ENCODE results near the gene OR6Y1.

The OR6Y1 gene

DNA sequence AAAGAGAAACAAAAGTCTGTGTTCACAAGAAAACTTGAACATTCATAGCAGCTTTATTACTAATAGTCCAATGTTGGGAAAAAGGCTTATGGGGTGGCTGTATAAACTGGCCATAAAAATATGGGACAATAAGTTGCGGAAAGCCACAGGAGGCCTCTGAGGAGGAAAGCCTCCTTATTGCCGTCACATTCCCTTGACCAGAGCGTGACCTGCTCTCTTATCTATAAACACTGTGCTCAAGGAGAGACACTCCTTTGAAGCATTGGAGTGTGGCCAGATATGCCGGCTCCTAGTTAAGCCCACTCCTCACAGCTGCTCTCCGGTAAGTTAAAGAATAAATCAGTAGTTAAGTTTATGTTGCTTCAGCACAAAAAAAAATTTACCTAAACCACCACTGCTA, 19.7 kb downstream of the OR6Y1 start:
- no peak for DNase-seq
- no peak overlapping the region for H3K4me3 ChIP-seq (ENCODE audit: control insufficient read depth in 1 of 7, extremely low read depth in 1 of 7, insufficient read depth in 4 of 7, low read depth in 2 of 7, low read length in 6 of 7)

DNA sequence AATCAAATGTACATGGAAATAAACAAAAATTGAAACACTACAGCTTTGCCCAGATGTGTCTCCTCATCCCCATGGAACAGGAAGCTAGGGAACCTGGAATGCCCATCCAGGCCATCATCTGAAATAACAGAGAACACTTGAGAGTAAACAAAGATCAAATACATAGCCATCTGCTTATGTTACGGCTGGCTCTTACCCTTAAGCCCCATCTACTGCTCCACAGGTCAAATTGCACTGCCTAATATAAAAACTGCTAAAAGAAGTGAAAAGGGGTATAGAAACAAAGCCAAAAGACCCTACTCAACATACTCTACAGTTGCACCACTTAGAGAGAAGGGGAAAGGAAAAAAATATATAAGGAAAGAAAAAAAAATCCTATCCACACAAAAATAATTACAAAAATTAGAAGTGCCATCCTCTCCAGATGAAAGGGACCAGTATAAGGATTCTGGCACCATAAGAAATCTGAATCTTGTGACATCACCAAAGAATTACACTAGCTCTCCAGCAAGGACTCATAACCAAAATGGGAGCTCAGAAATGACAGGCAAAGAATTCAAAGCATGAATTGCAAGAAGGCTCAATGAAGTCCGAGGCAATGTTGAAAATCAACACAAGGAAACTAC, 26.9 kb downstream of the OR6Y1 start:
- H3K4me1 ChIP-seq (ENCODE audit: control extremely low read depth in 1 of 4, control insufficient read depth in 4 of 4, insufficient read depth in 4 of 4, low read length in 3 of 4) = no peaks in the 10 kb centered on the region
- CTCF ChIA-PET = interaction anchor here (0.9 kb wide), 1 partner anchor 198 kb away, joined by 5 read pairs; no protein-coding TSS in a partner anchor
- WGBS (ENCODE audit: insufficient coverage) = no CpG with 5 or more reads among the region's 2 CpGs
- no peak overlapping the region for H3K27ac ChIP-seq (ENCODE audit: insufficient read depth in 1 of 2, low read depth in 1 of 2, low read length in 2 of 2, poor library complexity in 1 of 2, severe bottlenecking in 2 of 2)
- H3K9me3 ChIP-seq (ENCODE audit: control extremely low read depth in 1 of 5, control insufficient read depth in 4 of 5, insufficient read depth in 2 of 5, low read depth in 1 of 5, low read length in 4 of 5) = peaks cover 0 to 2% (median 0%) of the 10 kb centered on the region in 5 experiments
- no peak for DNase-seq
- POLR2A ChIA-PET = no interaction called here
- no peak overlapping the region for H3K4me3 ChIP-seq (ENCODE audit: control insufficient read depth in 1 of 7, extremely low read depth in 1 of 7, insufficient read depth in 4 of 7, low read depth in 2 of 7, low read length in 6 of 7)
- peaks cover 0 to 9% (median 0%) of the 10 kb centered on the region in 5 experiments for H3K27me3 ChIP-seq (replicated peaks in 2 of 5; ENCODE audit: control insufficient read depth in 4 of 5, insufficient read depth in 5 of 5, low read length in 4 of 5)
- no peaks in the 10 kb centered on the region for H3K36me3 ChIP-seq (ENCODE audit: control insufficient read depth in 4 of 4, insufficient read depth in 4 of 4, low read length in 3 of 4)

More for the DNA sequence above, 19.7 kb downstream of the OR6Y1 start:
- ChIA-PET CTCF (no interaction called here), POLR2A (no interaction called here)
- Histone ChIP-seq H3K27me3 (replicated peaks in 2 of 5; ENCODE audit: control insufficient read depth in 4 of 5, insufficient read depth in 5 of 5, low read length in 4 of 5) (peaks cover 0 to 6% (median 0%) of the 10 kb centered on the region in 5 experiments), H3K27ac (ENCODE audit: insufficient read depth in 1 of 2, low read depth in 1 of 2, low read length in 2 of 2, poor library complexity in 1 of 2, severe bottlenecking in 2 of 2) (no peak overlapping the region), H3K36me3 (ENCODE audit: control insufficient read depth in 4 of 4, insufficient read depth in 4 of 4, low read length in 3 of 4) (no peaks in the 10 kb centered on the region), H3K4me1 (ENCODE audit: control extremely low read depth in 1 of 4, control insufficient read depth in 4 of 4, insufficient read depth in 4 of 4, low read length in 3 of 4) (no peaks in the 10 kb centered on the region), H3K9me3 (ENCODE audit: control extremely low read depth in 1 of 5, control insufficient read depth in 4 of 5, insufficient read depth in 2 of 5, low read depth in 1 of 5, low read length in 4 of 5) (no peaks in the 10 kb centered on the region)
- WGBS (ENCODE audit: insufficient coverage) = 95% methylated on average over 2 of the region's 5 CpGs

DNA sequence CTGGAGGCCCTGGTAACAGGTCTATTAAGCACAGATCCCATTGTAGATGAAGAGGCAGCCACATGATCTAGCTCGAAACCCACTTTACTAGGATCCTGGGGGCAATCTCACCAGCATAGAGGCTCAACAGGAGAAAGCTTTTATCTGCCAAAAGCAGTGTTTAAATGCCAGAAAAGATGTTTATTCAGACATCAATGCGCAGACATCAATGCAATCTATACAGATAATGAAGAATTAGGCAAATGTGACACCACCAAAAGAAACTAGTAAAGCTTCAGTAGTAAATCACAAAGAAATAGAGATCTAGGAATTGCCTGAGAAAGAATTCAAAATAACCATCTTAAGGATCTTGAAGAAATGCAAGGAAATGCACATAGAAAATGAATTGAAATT, 32.5 kb downstream of the OR6Y1 start:
- no peak overlapping the region for H3K4me3 ChIP-seq (ENCODE audit: control insufficient read depth in 1 of 7, extremely low read depth in 1 of 7, insufficient read depth in 4 of 7, low read depth in 2 of 7, low read length in 6 of 7)
- H3K9me3 ChIP-seq (ENCODE audit: control extremely low read depth in 1 of 5, control insufficient read depth in 4 of 5, insufficient read depth in 2 of 5, low read depth in 1 of 5, low read length in 4 of 5) = peaks cover 0 to 1% (median 0%) of the 10 kb centered on the region in 5 experiments
- no peak for DNase-seq
- H3K27ac ChIP-seq (ENCODE audit: insufficient read depth in 1 of 2, low read depth in 1 of 2, low read length in 2 of 2, poor library complexity in 1 of 2, severe bottlenecking in 2 of 2) = no peak overlapping the region
- no peaks in the 10 kb centered on the region for H3K36me3 ChIP-seq (ENCODE audit: control insufficient read depth in 4 of 4, insufficient read depth in 4 of 4, low read length in 3 of 4)
- WGBS (ENCODE audit: insufficient coverage) = 100% methylated on average over 1 of the region's 2 CpGs
- CTCF ChIA-PET = no interaction called here
- POLR2A ChIA-PET = no interaction called here
- no peaks in the 10 kb centered on the region for H3K4me1 ChIP-seq (ENCODE audit: control extremely low read depth in 1 of 4, control insufficient read depth in 4 of 4, insufficient read depth in 4 of 4, low read length in 3 of 4)
- peaks cover 0 to 11% (median 0%) of the 10 kb centered on the region in 5 experiments for H3K27me3 ChIP-seq (replicated peaks in 2 of 5; ENCODE audit: control insufficient read depth in 4 of 5, insufficient read depth in 5 of 5, low read length in 4 of 5)

DNA sequence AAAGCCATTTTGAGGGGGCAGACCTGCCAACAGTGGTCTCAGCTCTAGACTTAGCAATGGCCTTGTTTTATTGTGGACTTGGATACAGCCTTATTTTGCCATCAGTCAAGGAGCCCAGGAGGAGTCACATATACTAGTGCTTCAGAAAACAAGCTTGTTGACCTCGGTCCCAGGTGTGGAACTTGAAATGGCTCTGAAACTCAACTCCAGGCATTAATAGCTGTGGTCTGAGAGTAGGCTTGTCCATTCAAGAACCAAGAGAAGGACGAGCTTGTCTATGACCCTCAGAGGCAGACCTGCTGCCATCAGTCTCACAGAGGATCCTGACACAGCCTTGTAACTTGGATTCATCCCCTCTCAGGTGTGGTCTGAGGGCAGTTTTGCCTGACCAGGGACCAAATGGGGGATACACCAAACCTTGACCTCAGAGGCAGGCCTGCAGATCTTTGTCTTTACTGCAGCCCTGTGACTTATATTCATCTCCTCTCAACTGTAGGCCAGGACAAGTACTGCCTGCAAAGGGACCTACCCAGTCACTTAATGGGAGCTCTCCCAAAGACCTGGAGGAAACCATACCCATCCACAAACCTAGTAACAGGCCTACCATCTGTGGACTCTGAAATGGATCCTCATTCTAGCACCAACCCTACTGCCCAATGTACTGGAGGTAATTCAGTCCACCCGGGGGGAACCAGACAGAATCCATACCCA, 33.1 kb downstream of the OR6Y1 start:
- Histone ChIP-seq H3K9me3 (ENCODE audit: control extremely low read depth in 1 of 5, control insufficient read depth in 4 of 5, insufficient read depth in 2 of 5, low read depth in 1 of 5, low read length in 4 of 5) (peaks cover 0 to 1% (median 0%) of the 10 kb centered on the region in 5 experiments), H3K27ac (ENCODE audit: insufficient read depth in 1 of 2, low read depth in 1 of 2, low read length in 2 of 2, poor library complexity in 1 of 2, severe bottlenecking in 2 of 2) (no peak overlapping the region), H3K36me3 (ENCODE audit: control insufficient read depth in 4 of 4, insufficient read depth in 4 of 4, low read length in 3 of 4) (no peaks in the 10 kb centered on the region), H3K27me3 (replicated peaks in 2 of 5; ENCODE audit: control insufficient read depth in 4 of 5, insufficient read depth in 5 of 5, low read length in 4 of 5) (peaks cover 0 to 11% (median 0%) of the 10 kb centered on the region in 5 experiments), H3K4me1 (ENCODE audit: control extremely low read depth in 1 of 4, control insufficient read depth in 4 of 4, insufficient read depth in 4 of 4, low read length in 3 of 4) (no peaks in the 10 kb centered on the region), H3K4me3 (ENCODE audit: control insufficient read depth in 1 of 7, extremely low read depth in 1 of 7, insufficient read depth in 4 of 7, low read depth in 2 of 7, low read length in 6 of 7) (no peak overlapping the region)
- ChIA-PET CTCF (no interaction called here), POLR2A (no interaction called here)
- WGBS (ENCODE audit: insufficient coverage) = 93% methylated on average over 3 of the region's 3 CpGs
- no peak for DNase-seq

DNA sequence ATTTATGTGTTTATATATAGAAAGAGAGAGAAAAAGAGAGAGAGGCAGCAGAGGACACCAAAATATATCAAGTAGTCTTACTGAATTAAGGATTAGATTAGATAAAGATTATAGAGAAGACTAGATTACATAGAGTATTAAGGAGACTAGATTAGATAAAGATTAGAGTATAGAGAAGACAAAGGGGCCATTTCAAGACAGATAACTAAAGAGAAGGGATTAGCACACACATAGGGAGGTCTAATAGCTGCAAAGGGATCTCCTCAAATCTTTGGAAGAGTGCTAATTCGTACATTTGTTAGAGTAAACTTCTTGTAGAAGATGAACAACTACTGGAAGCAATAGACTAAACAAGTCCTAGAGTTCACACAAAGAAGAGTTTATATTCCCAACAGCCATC, 34.2 kb downstream of the OR6Y1 start:
- DNase-seq = no peak
- CTCF ChIA-PET = interaction anchor here (1.0 kb wide), 1 partner anchor 315 kb away, joined by 3 read pairs; no protein-coding TSS in a partner anchor
- WGBS (ENCODE audit: insufficient coverage) = no CpG with 5 or more reads among the region's 1 CpG
- POLR2A ChIA-PET = no interaction called here
- peaks cover 0 to under 1% (median 0%) of the 10 kb centered on the region in 5 experiments for H3K9me3 ChIP-seq (ENCODE audit: control extremely low read depth in 1 of 5, control insufficient read depth in 4 of 5, insufficient read depth in 2 of 5, low read depth in 1 of 5, low read length in 4 of 5)
- peaks cover 0 to 15% (median 0%) of the 10 kb centered on the region in 5 experiments for H3K27me3 ChIP-seq (replicated peaks in 2 of 5; ENCODE audit: control insufficient read depth in 4 of 5, insufficient read depth in 5 of 5, low read length in 4 of 5)
- no peaks in the 10 kb centered on the region for H3K36me3 ChIP-seq (ENCODE audit: control insufficient read depth in 4 of 4, insufficient read depth in 4 of 4, low read length in 3 of 4)
- H3K4me3 ChIP-seq (ENCODE audit: control insufficient read depth in 1 of 7, extremely low read depth in 1 of 7, insufficient read depth in 4 of 7, low read depth in 2 of 7, low read length in 6 of 7) = no peak overlapping the region
- H3K27ac ChIP-seq (ENCODE audit: insufficient read depth in 1 of 2, low read depth in 1 of 2, low read length in 2 of 2, poor library complexity in 1 of 2, severe bottlenecking in 2 of 2) = no peak overlapping the region
- H3K4me1 ChIP-seq (ENCODE audit: control extremely low read depth in 1 of 4, control insufficient read depth in 4 of 4, insufficient read depth in 4 of 4, low read length in 3 of 4) = no peaks in the 10 kb centered on the region

DNA sequence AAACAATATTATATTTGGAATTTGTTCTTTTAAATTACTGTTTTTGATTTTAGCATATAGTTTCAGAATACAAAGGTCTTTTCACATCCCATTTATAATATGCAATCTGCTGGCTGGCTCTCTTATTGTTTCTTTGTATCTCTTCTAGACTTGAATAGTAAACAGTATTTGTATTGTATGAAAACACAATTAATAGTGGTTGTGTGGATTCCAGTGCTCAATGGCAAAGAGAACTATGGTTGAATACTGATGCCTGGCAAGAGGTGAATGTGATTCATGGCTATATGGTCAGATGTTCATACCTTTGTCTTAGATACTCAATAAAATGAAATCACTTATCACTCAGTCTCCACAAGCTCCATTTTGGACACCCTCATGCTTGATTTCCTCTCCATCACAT, 37.2 kb downstream of the OR6Y1 start:
- ChIA-PET CTCF (no interaction called here), POLR2A (no interaction called here)
- no peaks in the 10 kb centered on the region for H3K4me1 ChIP-seq (ENCODE audit: control extremely low read depth in 1 of 4, control insufficient read depth in 4 of 4, insufficient read depth in 4 of 4, low read length in 3 of 4)
- no peak overlapping the region for H3K27ac ChIP-seq (ENCODE audit: insufficient read depth in 1 of 2, low read depth in 1 of 2, low read length in 2 of 2, poor library complexity in 1 of 2, severe bottlenecking in 2 of 2)
- H3K36me3 ChIP-seq (ENCODE audit: control insufficient read depth in 4 of 4, insufficient read depth in 4 of 4, low read length in 3 of 4) = no peaks in the 10 kb centered on the region
- no peak for DNase-seq
- H3K9me3 ChIP-seq (ENCODE audit: control extremely low read depth in 1 of 5, control insufficient read depth in 4 of 5, insufficient read depth in 2 of 5, low read depth in 1 of 5, low read length in 4 of 5) = no peaks in the 10 kb centered on the region
- H3K4me3 ChIP-seq (ENCODE audit: control insufficient read depth in 1 of 7, extremely low read depth in 1 of 7, insufficient read depth in 4 of 7, low read depth in 2 of 7, low read length in 6 of 7) = no peak overlapping the region
- peaks cover 0 to 7% (median 0%) of the 10 kb centered on the region in 5 experiments for H3K27me3 ChIP-seq (replicated peaks in 2 of 5; ENCODE audit: control insufficient read depth in 4 of 5, insufficient read depth in 5 of 5, low read length in 4 of 5)

DNA sequence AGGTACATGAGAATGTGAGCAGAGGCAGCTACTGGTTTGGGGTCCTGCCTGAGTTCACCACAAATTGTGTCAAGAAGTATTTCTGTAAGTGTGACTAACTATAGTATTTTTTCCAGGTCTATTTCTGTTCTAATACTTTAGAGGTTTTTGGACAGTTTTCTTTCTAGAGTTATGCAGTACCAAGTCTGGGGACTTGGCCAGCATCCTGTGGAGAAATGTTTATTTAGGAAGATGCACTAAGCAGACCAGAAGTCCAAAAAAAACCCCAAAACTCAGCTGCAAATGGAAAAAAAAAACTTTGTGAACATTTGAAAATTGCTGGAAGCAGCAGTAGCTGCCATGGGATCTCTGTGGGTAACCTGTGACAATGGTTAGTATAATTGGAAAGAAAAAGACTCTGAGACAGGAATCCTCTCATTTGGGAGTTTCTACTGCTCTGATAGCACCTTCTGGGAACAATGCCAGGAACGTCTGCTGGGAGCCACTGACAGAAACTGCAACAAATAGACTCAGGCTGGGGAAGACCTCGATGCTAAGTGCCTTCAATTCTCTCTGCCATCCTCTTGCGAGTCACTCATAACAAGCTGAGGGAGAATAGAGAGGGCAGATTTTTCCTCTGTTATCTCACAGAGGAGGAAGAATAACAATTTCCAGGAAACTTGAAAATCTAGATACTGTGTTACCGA, 44.6 kb downstream of the OR6Y1 start:
- Histone ChIP-seq H3K27me3 (replicated peaks in 2 of 5; ENCODE audit: control insufficient read depth in 4 of 5, insufficient read depth in 5 of 5, low read length in 4 of 5) (no peaks in the 10 kb centered on the region), H3K9me3 (ENCODE audit: control extremely low read depth in 1 of 5, control insufficient read depth in 4 of 5, insufficient read depth in 2 of 5, low read depth in 1 of 5, low read length in 4 of 5) (no peaks in the 10 kb centered on the region), H3K36me3 (ENCODE audit: control insufficient read depth in 4 of 4, insufficient read depth in 4 of 4, low read length in 3 of 4) (no peaks in the 10 kb centered on the region), H3K4me3 (ENCODE audit: control insufficient read depth in 1 of 7, extremely low read depth in 1 of 7, insufficient read depth in 4 of 7, low read depth in 2 of 7, low read length in 6 of 7) (no peak overlapping the region), H3K4me1 (ENCODE audit: control extremely low read depth in 1 of 4, control insufficient read depth in 4 of 4, insufficient read depth in 4 of 4, low read length in 3 of 4) (no peaks in the 10 kb centered on the region), H3K27ac (ENCODE audit: insufficient read depth in 1 of 2, low read depth in 1 of 2, low read length in 2 of 2, poor library complexity in 1 of 2, severe bottlenecking in 2 of 2) (no peak overlapping the region)
- WGBS (ENCODE audit: insufficient coverage) = 73% methylated on average over 4 of the region's 4 CpGs
- DNase-seq = no peak
- ChIA-PET POLR2A (no interaction called here), CTCF (no interaction called here)
